Measurements from ENCODE around the gene LSP1.

- TF ChIP-seq SIN3A (IDR thresholded peaks at IDR 0.05; ENCODE audit: borderline replicate concordance, insufficient read depth, low read depth, low read length), result no peak
- TF ChIP-seq CTCF (IDR thresholded peaks at IDR 0.05), result no peak
- TF ChIP-seq POLR2AphosphoS5 (IDR thresholded peaks at IDR 0.05; ENCODE audit: low read depth, low read length), result no peak
Measured at GRCh38 chr11:1853376-1854131, 670 bp downstream of the LSP1 start.

All from Panc1 (cell line).